Omental fat pad (tissue), 4 donors: Measurements from ENCODE around the gene SND1. TPM values are rescaled to one million over a fixed set of nuclear protein-coding genes. Genes with fewer than 3 reads are reported as not detected.

Source experiments
- ATAC-seq: fragments of 150-250 bp; one replicate; pipeline ENCODE4 v1.9.1; 2016; ENCODE audit warnings: mild to moderate bottlenecking, moderate library complexity; ENCODE audit not compliant: low FRiP score
- DNase-seq: peaks from one replicate; pipeline ENCODE4 v3.0.0-alpha.2; 2019; ENCODE audit warnings: low spot score
- CTCF ChIP-seq, 3 donors: fragments of 450-650 bp; IDR thresholded peaks; one replicate each; pipeline ENCODE4 v1.5.1; 2016 to 2017; ENCODE audit warnings: antibody characterized with exemption in 3 of 3, mild to moderate bottlenecking in 3 of 3, moderate library complexity in 2 of 3
- total RNA-seq, 4 donors: library from RNA; depleted of rRNA; stranded (reverse); fragments of >200 nt; gene quantifications; one replicate each; pipeline ENCODE4 v1.1.0, GENCODE V29; 2016

Gene SND1
- total RNA-seq, 4 donors from 2014 or later: 90.8 to 140 (median 125) TPM

- no peak for TF ChIP-seq CTCF (IDR thresholded peaks at IDR 0.05)
- ATAC-seq (no peak), DNase-seq (no peak)
These were observed 219.2 kb downstream of the SND1 start for GRCh38 chr7:127871226-127871625.

GRCh38 chr7:127872122-127872521 lies 220.1 kb downstream of the SND1 start:
- no peak for DNase-seq
- no peak for ATAC-seq
- no peak for TF ChIP-seq CTCF (IDR thresholded peaks at IDR 0.05)

- no peak for ATAC-seq
- no peak for TF ChIP-seq CTCF (IDR thresholded peaks at IDR 0.05)
- no peak for DNase-seq
These were observed 221.2 kb downstream of the SND1 start for GRCh38 chr7:127873151-127873550.

GRCh38 chr7:127873715-127874636 lies 222.0 kb downstream of the SND1 start:
- DNase-seq: no peak
- TF ChIP-seq CTCF (IDR thresholded peaks at IDR 0.05): no peak
- no peak for ATAC-seq

GRCh38 chr7:127874951-127875608 lies 223.1 kb downstream of the SND1 start:
- ATAC-seq: no peak
- TF ChIP-seq CTCF (IDR thresholded peaks at IDR 0.05): no peak

GRCh38 chr7:127876393-127876792 lies 224.4 kb downstream of the SND1 start:
- no peak for TF ChIP-seq CTCF (IDR thresholded peaks at IDR 0.05)
- ATAC-seq: peak; percentile 70
- no peak for DNase-seq

More at GRCh38 chr7:127874951-127875608, 223.1 kb downstream of the SND1 start:
- no peak for DNase-seq
